GM23248 (cell line): ENCODE data around the gene OR8G5.
"Not testable (repeated sequence)": the region's sequence is repeated elsewhere in the genome, so short reads cannot be mapped to it uniquely, and the experiment has no call there.

Experiments
- EZH2 ChIP-seq: fragments of 200-600 bp; sonication (generic); IDR thresholded peaks from 2 replicates; pipeline ENCODE4 v1.6.1; 2018; ENCODE audit warnings: antibody characterized with exemption, mild to moderate bottlenecking; ENCODE audit not compliant: insufficient read depth, poor library complexity, severe bottlenecking
- EZH2phosphoT487 ChIP-seq: fragments of 200-600 bp; sonication (generic); IDR thresholded peaks from 2 replicates; pipeline ENCODE4 v1.6.1; 2018; ENCODE audit warnings: antibody characterized with exemption, moderate library complexity, mild to moderate bottlenecking, low read depth; ENCODE audit not compliant: insufficient read depth

DNA sequence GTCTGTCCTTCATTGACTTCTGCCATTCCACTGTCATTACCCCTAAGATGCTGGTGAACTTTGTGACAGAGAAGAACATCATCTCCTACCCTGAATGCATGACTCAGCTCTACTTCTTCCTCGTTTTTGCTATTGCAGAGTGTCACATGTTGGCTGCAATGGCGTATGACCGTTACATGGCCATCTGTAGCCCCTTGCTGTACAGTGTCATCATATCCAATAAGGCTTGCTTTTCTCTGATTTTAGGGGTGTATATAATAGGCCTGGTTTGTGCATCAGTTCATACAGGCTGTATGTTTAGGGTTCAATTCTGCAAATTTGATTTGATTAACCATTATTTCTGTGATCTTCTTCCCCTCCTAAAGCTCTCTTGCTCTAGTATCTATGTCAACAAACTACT, 6.3 kb upstream of the OR8G5 start:
- not testable (repeated sequence) for TF ChIP-seq EZH2, EZH2phosphoT487
